GM19467 (cell line): Measurements from ENCODE around the gene CDK5RAP3.
"Not testable (repeated sequence)": the region's sequence is repeated elsewhere in the genome, so short reads cannot be mapped to it uniquely, and the experiment has no call there.

Experiments used
- ATAC-seq: cut with Tn5 transposase; IDR thresholded peaks from one replicate; pipeline ENCODE4 v1.9.1; 2021; ENCODE audit warnings: mild to moderate bottlenecking, moderate library complexity; ENCODE audit not compliant: unreplicated experiment

The CDK5RAP3 gene

GRCh38 chr17:47970725-47971499, at the start of gene CDK5RAP3:
TSS of gene CDK5RAP3 (plus strand) at chr17:47971113. CDS start at chr17:47971147, 34 bp downstream.
- peak; percentile 96 for ATAC-seq

DNA sequence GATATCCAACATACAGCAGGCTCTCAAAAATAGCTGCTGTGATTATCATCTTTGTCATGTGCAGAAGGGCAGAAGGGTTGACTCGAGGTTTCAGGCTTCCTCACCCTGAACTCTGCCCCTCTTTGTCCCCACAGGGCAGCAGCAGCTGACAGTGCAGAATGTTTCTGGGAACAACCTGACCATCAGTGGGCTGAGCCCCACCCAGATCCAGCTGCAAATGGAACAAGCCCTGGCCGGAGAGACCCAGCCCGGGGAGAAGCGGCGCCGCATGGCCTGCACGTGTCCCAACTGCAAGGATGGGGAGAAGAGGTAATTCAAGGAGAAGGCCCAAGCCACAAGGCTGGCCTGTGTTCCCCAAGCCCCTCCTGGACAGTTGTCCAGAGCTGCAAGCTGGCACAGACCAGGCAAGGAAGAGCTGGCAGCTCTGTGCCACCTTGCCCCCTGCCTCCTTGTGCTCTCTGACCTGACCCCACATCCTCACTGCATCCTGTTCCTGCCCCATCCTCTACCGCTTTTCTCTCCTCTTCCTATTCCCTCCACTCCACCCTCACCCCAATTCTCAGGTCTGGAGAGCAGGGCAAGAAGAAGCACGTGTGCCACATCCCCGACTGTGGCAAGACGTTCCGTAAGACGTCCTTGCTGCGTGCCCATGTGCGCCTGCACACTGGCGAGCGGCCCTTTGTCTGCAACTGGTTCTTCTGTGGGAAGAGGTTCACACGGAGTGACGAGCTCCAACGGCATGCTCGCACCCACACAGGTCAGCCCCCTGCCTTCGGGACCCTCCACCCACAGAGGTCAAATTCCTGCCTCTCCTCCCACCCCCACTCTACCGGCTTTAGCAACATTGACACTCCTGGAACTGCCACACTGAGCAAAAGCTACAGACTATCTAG, 45.9 kb upstream of the CDK5RAP3 start:
- ATAC-seq, result no peak

- no peak for ATAC-seq
Measured at GRCh38 chr17:47925678-47925988, 45.3 kb upstream of the CDK5RAP3 start.

- no peak for ATAC-seq
Measured at GRCh38 chr17:47927821-47928400, 43.0 kb upstream of the CDK5RAP3 start.

DNA sequence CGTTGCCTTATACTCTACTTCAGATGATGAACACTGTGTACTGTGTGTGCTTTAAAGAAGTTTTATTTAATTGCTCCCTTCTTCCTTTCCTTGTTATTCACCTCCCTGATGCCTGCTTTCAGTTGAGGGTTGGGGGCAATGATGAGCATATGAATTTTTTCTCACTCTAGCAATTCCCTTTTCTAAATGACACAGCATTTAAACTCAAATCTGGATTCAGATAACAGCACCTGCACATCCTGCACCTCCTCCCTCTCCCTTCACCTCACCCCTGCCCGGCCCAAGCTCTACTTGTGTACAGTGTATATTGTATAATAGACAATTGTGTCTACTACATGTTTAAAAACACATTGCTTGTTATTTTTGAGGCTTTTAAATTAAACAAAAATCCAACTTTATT, 42.5 kb upstream of the CDK5RAP3 start:
- ATAC-seq, result no peak

DNA sequence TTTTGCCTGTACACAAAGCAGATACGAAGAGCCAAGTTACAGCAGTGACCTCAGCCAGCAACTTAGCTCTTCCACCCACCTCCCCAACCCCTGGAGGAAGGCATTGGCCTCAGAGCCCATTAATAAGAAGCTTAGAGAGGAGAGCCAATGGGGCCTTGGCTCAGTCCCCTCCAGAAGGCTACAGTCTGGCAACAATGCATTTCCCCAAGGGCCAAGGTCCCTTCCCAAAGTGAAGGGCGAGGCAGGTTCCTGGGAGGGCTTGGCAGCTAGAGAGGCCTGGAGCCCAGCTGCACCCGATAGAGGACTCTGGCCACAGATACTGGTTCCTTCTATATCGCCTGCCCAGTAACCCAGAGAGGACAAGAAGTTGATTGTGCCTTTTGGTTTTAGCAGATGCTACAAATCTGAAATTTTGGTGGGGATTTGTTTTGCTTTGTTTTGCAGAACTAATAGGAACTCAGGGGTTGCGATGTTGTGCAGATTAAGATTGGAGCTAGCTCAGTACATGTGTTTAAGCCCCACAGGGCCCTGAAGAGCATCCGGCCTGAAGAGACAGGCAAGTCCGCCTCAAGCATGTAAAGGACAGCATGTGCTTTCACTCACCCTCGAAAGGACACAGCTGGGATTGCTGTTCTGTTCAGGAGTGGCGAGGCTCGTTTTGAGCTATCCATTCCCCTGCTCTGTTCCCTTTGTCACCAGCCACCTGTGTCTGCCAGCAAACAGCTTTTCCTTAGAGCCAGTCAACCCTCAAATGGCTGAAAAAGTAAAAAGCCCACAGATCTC, 41.5 kb upstream of the CDK5RAP3 start:
- ATAC-seq, result no peak

GRCh38 chr17:47931848-47932247, 39.1 kb upstream of the CDK5RAP3 start:
- ATAC-seq, result no peak

DNA sequence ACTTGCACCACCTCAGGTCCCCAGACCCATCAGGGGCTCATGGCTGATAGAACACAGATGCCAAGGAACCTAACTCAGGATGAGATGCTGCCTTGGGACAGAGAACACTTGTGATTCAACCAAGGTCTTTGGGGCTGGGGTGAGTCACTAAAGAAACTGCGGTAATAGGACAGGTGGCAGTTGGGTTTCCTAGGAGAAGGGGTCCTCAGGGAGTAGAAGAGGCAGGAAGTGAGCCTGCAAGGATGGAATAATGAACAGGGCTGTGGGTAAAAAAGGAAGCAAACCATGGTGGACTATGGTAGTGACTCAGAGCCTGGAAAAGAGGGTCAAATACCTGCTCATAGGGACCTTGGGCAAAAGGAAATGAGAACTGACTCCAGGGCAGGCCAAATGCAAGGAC, 36.1 kb upstream of the CDK5RAP3 start:
- no peak for ATAC-seq

GRCh38 chr17:47935468-47935867, 35.4 kb upstream of the CDK5RAP3 start:
- ATAC-seq, result not testable (repeated sequence)

DNA sequence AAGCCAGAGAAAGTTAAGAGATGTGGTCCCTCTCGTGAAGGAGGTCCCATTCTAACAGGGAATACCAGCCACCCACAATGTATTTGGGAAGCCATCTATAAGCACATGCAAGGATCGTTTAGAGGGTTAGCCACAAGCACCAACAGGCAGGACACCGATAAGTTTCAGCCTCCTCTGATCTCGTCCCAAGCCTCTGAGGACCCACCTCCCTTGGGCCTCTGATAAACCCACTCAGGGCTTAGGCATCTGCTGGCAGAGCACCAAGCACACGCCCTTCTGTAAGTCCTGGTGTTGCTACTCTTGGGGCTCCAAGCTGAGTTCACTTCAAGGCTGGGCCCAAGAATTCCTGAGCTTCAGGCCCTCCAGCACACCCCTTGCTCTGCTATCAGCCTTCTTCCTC, 35.0 kb upstream of the CDK5RAP3 start:
- ATAC-seq, result no peak

DNA sequence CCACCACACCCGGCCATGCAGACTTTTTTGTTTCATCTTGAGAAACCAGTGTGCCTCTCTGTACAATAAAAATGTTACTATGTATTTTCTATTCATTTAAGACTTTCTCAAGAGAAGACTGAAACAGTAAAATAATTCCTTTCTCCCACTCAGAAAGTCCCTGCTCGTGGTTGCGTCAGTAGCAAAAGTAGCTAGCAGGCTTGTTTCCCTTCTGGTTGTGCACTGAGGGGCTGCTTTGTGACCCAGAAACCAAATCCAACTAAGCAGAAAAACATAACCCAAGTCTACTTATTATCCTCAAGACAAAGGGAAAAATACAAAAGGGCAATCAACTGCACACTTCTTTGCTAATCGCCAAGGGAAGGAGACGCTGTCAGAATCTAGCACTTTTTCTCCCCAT, 33.0 kb upstream of the CDK5RAP3 start:
- no peak for ATAC-seq

- ATAC-seq, result peak; percentile 86
Measured at GRCh38 chr17:47941246-47942095, 29.4 kb upstream of the CDK5RAP3 start, which contains the start of gene PNPO. TSS of gene PNPO (plus strand) at chr17:47941571. CDS start at chr17:47941676, 105 bp downstream.

- no peak for ATAC-seq
Measured at GRCh38 chr17:47942096-47942510, 28.8 kb upstream of the CDK5RAP3 start.

DNA sequence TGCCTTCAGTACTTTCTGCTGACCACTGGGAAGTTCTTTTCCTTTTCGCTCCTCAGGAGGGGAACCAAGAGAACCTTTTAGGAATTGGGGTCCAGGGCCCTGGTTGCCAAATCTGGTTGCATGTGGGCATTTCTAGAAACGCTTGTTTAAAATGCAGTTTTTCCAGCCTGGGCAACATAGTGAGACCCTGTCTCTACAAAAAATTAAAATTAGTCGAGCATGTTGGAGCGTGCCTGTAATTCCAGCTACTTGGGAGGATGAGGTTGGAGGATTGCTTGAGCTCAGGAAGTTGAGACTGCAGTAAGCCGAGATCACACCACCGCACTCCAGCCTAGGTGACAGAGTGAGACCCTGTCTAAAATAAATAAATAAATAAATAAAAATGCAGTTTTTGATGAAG, 28.3 kb upstream of the CDK5RAP3 start:
- no peak for ATAC-seq

- no peak for ATAC-seq
Measured at GRCh38 chr17:47945080-47945479, 25.8 kb upstream of the CDK5RAP3 start.

GRCh38 chr17:47945529-47946508, 25.1 kb upstream of the CDK5RAP3 start:
- ATAC-seq, result no peak

DNA sequence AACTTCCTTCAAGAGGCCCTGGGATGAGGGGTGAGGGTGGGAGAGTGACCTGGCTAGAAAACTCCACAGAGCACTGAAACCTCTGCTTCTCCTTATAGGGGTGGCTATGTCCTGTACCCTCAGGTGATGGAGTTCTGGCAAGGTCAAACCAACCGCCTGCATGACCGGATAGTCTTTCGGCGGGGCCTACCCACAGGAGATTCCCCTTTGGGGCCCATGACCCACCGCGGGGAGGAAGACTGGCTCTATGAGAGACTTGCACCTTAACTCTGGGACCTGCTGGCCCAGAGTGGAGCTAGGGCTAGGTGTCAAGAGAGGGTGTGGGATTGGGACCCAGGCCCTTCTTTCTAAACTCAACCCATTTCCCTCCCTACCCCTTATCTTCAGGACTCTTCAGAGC, 24.4 kb upstream of the CDK5RAP3 start:
- ATAC-seq, result no peak

GRCh38 chr17:47946929-47947397, 23.9 kb upstream of the CDK5RAP3 start:
- no peak for ATAC-seq
